GM12892 (cell line): ENCODE measurements around the gene HOXA11.

Experiments used
- POLR2A ChIP-seq: IDR thresholded peaks from 2 replicates; pipeline ENCODE4 v1.6.1; 2011; ENCODE audit warnings: low read depth, low read length, control low read depth
- TAF1 ChIP-seq: IDR thresholded peaks from 2 replicates; pipeline ENCODE4 v1.6.1; 2011; ENCODE audit warnings: low read depth, mild to moderate bottlenecking, control low read depth, low read length, borderline replicate concordance

DNA sequence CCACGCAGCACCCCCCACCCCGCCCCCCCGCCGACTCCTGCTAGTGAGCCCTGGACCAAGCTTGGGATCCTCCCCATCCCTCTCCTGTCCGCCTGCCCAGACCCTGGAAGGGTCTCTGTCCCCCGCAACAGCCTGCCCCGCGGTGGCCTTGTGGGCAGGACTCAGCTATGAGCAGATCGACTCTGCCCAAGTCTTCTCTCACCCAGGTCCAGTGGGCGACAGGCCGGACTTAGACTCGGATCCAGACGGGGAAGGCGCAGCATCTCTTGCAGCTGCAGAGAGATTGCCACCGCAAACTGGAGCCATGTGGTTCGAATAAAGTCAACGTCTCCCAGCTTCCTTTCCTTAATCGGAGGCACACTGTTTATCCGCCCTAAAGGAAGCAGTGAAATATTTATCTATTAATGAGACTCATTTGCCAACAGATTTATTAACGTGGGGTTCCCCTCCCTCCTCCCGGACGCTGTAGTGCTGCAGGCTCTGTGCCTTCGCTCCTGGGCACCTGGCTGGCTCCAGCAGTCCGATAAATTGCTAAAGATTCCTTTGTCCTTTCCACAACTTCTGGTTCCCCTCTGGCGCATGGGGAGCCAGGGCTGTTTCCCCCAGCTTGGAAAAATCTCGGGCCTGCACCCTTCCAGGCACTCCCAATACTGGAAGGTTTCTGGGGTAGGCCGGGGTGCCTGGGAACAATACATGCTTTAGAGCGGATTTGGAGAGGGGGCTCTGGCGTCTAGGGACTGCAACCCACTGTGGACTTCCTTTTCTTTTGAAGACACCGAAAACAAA, 27.9 kb downstream of the HOXA11 start:
- no peak for TF ChIP-seq POLR2A
- no peak for TF ChIP-seq TAF1
